HG02870 (cell line): ENCODE data around the gene CLMN.
A peak's percentile ranks its signal among the peaks of the same experiment; 100 is the strongest.

Experiments
- ATAC-seq: cut with Tn5 transposase; IDR thresholded peaks from one replicate; pipeline ENCODE4 v1.9.1; 2021; ENCODE audit warnings: mild to moderate bottlenecking, moderate library complexity; ENCODE audit not compliant: unreplicated experiment

CLMN gene

DNA sequence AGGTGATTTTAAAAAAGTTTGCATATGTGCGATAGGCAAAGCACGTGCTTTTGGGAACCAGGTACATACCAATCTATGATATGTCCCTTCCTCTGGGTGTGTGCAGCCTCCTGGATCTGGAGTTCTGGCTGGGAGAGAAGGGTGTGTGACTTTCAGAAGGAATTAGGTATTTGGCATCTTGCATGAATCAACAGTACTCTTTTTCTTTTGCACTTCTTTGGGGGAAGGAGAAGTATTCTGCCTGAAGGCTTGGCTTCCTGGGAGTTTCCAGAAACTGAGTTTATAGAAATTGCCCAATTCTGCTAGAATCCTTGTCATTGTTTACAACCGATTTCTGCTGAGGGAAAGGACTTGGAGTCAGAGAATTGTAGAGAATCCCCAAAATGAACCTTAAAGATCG, 2.9 kb upstream of the CLMN start:
- no peak for ATAC-seq

DNA sequence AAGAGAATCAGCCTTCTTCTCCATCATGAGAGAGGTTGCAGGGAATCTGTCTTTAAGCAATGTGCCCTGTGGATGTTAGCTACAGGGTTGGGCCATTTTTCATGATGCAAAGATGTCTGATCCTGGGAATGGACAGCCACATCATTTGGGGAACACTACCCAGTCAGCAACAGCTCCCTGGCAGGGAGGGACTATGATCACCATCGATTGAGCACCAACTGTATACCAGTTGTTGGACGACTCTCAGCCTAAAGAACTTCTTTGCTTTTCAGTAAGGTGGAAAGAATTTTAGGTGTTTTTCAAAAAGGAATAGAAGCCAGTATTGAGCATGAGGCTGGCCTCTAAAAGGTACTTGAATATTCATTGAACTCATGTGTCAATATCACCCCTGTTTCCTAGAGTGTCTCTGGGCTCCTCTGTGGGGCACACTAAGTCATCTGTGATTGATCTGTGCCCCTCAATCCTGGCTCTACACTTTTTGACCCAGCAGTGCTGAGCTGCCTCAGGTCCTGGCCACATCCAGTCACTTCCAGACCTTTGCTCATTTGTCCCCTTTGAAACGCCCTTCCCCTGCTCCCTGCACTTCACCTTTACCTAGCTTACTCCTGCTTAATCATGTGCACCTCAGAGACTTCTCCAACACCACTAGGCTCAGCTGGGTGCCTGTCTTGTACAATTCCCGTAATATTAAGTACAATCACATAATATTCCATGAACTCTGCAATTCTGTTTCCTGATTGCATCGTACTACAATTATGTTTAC, 2.2 kb upstream of the CLMN start:
- ATAC-seq, result no peak

DNA sequence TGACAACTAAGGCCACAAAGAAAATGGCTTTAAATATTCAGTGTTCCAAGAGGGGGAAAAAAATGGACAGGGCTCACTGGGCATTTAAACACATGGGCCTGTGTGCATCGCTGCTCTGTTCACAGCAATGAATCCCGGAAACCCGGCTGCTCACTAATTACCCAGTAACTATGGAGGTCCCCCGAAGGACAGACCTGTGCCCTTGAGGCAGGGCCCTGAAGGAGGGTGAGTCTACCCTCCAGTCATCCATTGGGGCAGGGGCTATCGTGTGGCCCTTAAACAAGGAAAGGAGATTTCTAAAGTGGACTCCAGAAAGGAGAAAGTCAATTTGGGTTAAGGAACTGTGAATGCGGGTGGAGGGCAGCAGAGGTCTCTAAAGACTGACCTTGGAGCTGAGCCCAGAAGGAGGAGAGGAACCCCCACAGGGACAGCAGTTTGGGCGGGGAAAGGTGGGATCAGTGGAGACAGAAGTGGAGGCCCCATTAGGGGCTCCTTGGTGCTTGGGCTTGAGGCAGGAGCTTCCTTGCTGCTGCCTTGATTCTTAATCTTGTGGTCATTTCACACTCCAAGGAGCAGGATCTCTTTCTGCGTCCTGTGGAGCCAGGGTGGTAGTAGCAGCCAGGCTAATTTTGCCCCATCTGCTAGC, 1.4 kb upstream of the CLMN start:
- no peak for ATAC-seq

DNA sequence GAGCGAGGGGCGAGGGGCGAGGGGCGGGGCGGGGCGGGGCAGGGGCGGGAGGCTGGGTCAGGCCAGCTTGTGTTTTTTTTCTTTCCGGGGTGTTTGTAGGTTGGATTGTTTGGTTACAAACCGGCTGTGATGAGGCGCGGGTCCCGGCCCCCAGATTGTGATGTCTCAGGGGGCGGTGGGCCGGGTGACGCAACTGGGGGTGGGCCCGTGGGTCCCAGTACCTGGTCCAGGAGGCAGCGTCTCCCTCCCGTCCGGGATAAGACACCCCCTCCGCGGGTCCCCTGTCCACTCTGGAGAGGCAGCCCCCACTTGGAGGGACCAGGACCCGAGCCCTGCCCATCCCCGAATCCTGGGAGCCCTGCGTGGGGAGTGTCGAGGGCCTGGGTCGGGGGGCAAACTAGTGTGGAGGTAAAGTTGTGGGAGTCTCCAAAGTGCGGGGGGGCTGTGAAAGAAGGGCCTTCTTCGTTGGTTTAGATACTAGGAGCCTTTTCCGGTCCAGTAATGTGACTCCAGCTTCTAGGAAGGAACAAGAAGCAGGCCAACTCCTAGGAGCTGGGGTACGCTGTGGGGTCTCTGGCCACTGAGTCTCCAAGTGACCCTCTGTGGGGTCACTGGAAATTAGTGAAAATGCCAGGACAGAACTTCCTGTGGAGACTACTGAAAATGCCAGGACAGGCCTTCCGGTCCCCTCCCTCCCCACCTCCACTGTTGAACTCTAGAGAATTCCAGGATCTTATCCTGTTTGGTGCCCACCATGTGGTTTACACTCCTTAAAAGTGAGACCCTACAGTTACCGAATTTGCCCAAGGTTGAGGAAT, 579 bp upstream of the CLMN start:
- ATAC-seq, result no peak

DNA sequence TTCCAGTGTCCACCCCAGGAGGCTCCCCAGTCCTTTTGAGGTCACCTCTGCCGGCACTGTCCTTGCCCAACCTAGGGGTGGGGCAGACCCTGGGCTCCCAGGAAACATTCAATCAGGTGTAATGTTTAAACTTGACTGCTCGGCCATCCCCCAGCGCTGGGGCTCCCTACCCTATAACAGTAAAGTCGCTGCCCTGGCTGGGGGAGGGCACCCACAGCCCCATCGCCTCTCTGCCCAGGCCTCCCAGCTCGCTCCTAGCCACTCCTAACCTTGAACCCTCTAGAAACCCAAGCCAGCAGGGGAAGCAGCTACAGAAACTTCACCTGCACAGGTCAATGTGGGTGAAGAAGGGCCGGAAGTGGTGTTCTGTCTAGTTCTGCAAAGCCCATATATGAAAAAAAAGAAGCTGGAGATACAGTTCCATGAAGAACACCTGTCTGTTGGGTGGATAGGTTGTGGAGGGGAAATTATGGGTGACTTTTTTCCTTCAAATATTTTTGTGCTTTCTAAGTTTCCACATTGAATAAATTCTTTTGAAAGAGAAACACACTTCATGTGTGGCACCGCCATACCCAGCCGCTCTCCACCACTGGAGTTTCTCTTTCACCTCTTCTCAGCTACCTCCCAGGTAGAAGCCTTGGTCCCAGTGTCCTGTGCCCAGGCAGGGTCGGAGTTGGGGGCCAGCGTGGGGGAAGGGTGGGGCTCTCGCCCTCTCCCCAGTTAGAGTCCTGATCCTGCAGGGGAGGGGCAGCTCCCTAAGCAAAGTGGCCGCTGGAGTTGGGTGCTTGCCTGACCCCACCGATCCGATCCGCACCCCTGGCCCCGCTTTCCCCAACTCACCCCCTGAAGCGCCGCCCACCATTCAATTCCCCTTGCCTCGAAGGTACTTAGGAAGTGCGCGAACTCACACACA, 1.1 kb downstream of the CLMN start:
- ATAC-seq, result no peak

DNA sequence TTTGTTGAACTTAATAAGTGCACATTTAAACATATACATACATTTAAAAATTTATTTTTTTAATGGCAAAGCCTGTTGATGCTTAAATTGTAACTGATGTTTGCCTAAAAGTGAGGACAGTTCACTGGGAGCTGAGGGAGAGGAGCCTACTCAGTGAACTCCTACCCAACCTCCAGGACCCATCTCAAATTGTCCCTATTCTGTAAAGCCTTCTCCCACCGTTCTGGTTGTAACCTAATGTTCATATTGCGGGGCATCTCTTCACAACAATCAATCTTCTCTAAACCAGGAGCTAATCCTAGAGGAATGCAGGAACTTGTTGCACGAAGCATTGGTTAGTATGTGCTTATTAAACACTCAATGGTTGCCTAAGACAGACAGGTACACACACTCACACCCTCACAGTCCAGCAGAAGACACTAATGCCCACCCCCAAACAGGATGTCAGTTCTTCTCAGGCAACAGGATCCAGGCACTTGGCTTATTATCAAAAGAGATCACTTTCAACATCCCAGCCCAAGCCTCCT, 1.8 kb downstream of the CLMN start:
- ATAC-seq, result no peak

DNA sequence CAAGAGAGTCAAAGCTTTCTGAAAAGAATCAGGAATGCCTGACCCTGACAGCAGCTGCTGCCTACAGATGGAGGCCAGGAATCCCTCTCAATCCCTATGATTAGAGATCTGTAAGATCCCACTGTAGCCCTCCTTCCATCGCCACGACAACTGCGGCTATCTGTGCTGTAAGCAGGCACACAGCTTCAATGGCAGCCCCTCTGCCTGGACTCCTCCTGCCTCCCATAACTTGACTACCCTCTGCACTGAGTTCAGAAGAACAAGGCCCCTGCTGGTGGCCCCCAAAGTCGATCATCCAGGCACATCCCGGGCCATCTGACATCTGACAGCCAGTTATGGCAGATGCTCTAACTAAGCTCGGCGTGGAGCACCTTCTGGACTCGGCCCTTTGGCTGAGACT, 2.9 kb downstream of the CLMN start:
- no peak for ATAC-seq

DNA sequence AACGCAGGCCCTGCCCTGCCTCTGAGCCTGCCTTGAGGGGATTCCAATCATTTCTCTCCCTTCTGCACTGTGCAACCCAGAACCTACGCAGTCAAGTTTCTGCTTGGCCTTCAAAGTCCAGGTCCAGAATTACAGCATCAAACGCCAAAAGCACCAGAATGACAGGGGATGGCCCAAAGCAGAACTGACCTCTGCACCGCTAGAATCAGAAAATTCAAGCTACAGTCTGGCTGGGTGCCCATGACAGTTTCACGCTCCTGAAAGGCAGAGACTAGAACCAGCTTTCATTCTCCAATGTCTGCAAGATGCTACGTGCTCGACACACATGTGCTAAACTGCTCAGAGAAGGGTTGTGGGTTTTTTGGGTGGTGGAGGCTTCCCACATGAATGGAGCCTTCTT, 4.1 kb downstream of the CLMN start:
- no peak for ATAC-seq

DNA sequence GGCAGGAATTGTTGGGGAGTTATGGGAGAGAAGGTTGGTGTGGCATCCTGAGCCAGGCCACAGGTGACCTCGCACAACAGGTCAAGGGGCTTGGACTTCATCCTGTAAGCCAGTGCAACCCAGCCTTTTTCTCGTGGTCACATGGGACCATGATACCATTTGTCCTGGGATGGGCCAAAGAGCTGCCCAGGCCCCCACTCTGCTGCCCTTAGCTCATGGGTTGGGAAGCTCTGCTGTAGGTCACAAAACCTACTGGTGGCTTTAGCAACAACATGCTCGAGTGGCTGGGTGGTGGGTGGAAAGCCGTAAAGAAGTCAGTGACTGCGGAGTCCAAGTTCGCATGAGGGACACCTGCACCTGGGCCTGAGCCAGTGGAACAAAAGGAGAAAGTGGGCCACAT, 4.6 kb downstream of the CLMN start:
- no peak for ATAC-seq

DNA sequence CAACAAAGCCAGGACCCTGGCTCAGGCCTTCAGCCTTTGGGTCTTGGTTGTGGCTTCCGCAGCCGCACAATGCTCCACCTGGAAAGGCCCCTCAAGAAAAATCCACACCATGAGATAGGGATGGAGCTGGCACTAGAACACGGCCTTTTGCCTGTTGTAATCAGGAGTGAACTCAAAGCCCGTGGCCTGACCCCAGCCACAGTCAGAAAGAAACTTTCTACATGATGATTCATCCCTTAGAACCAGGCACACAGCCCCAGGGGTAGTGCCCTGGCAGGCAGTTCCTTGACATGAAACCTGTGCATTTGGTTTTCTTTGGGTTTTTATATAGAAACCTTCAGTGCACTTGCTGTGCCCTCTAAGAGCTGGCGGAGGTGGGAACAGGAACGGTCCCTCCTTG, 5.1 kb downstream of the CLMN start:
- ATAC-seq, result peak; percentile 77

DNA sequence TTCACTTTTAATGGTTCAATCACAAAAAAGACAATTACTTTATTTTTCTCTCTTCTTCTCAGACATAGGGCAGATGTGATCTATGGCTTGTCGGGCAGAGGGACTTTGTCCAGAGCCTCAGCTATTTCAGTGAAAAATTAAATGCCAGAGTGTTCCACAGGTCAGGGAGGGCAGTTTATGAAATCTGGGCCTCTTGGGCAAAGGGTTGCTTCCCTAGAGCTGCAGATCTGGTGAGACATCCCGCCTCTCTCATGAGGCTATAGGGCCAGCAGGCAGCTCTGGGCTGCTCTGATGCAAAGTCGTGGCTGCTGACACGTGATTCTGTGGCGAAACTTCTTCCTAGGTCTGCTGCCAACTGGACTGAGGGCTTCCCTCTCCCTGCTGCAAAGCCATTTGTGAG, 6.0 kb downstream of the CLMN start:
- no peak for ATAC-seq

DNA sequence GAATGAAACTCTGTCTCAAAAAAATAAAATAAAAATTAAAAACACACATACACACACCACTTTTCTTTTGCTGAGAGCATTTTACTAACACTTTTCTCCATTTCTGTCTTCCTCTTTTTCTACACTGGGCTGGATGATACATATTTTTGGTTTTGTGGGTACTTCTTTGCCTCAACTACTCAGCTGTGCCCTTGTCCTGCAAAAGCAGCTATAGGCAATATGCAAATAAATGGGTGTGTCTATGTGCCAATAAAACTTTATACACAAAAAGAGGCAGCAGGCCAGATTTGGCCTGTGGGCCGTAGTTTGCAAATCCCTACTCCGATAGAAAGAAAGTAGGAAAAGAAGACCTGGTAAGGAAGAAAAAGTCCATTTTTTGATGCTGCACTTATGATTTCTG, 6.5 kb downstream of the CLMN start:
- ATAC-seq, result no peak

DNA sequence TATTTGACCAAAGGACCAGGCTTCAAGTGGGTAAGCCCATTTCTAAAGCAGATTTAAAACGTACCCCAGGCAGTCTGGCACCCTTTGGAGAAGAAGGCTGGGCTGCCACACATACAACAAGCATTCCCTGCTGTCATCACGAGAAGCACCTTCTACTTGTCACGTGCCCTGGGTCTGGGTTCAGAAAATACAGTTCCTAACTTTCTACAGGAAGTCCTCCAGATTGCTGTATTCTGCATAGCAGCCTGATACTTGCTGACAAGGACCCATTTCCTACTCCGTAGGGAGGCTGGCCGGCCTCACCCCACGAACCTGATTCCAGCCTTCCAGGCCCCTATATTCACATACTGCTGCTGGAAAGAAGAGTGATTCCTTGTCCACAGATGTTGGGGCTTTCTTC, 7.4 kb downstream of the CLMN start:
- no peak for ATAC-seq

DNA sequence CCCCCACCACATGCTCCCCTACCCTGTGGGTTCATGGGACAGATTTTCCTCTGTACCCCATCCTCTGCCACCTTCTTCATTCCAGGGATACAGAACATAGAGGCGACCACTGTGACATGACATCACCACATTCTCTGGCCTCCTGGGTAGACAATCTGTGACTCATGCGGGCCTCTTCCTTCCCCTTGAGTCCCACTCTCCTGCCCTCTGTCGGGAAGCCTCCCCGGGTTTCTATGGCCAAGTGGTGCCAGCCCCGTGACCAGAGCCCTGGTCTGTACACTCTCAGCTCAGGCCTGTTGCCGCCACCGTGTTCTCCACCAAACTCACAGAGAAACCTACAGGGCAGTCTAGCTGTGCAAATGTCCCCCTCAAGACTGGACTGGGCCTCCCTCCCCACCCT, 8.0 kb downstream of the CLMN start:
- ATAC-seq, result no peak

DNA sequence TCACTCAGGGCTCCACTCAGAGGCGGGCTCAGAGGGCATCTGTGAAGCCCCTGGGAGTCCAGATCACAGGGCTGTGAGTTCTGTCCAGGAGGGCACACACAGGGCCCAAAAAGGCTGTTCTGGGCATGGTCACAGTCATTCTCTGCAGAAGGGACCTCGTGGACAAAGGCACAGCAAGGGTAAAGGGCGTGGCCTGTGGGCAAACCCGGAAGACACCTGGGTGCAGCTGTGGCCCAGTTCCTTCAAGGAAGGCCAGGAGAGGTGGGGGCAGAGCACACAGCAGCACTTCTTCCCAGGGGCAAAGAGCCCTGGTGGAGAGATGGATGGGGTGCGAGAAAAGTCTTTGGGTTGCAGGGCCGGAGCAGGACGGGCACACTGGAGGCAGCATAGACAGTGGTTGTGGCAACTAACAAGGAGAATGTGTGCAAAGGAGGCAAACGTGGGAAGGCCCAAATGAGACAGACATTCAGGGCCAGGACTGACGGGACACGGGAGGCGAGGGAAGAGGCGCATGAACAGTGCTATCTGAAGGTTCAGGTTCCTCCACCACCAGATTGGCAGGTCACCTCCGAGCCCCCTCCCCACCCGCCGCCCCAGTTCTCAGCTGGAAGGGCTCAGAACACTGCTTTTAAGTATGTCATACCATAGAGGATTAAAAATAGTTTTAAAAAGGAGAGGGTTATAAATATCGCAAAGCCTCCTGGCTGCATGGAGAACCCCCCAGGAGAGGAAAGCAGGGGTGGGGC, 8.9 kb downstream of the CLMN start:
- no peak for ATAC-seq

DNA sequence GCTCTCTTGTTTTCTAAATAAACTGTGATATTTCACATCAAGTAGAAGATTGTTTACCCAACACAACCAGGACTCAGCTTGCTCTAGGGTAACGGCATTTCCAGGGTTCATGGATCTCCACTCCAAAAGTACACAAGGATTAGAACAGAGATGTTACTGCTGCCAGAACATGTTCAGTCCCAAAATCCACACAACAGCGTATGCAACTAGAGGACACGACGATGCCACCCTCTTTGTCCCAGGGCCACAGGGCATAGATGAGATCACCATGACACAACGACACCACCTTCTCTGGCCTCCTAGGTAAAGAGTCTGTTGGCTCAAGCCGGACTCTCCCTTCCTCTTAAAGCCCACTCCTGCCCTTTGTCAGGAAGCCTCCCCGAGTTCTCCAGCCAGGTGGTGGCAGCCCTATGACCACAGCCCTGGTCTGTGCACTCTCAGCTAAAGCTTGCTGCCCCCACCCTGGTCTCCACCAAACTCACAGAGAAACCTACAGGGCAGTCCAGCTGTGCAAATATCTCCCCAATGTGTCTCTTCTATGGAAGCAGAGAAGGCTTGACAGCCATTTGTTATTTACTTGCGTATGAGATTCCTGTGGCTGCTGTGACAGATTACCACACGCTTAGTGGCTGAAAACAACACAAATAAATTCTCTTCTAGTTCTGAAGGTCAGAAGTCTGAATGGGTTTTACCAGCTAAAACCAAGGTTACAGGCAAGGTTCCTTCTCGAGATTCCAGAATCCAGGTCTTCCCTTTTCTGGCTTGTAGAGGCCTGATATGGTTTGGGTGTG, 10.3 kb downstream of the CLMN start:
- no peak for ATAC-seq

DNA sequence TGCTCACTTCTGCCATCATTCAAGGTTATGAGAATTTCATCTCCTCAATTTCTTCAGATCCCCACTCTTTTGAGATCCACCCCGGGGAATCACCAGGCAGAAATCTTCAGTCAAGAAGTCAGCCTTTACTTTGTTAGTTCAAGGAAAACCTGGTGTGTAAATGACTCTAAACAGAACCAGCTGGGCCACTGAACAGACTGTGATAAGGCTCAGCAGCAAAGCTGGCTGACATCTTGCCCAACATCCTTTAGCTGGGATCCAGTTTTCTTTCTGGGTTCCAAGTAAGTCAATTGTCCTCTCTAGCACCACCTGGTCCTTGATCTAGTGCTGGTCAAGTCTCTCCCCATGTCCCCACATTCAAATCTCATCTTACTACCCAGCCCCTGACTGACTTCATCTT, 11.6 kb downstream of the CLMN start:
- ATAC-seq, result no peak

DNA sequence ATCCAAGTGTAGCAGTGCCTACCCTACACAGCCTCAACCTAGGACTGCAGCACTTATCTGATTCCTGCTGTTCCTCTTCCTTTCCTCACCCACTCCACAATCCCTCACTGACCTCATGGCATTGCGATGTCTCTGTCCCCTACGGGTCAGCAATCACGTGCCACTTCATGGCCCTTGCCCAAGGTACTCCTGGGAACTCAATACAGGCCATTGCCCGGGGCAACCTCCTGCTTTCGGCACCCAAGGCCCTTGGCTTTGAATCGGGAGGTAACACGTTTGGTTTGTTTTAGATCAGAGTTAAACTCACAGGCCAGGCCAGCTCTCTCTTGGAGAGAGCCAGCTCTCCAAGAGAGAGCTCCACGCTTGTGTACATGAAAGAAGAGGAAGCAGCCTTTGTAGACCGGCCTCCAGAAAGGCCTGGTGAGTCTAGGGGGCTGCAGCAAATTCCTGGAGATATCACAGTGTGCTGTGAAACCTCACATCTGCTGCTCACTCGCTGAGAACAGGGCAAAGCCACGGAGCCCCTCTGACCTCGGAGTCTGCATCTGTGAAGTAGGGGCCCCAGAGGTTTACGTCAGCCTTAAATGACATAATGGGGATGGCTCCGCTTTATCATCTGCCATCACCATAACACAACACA, 12.2 kb downstream of the CLMN start:
- ATAC-seq, result no peak

DNA sequence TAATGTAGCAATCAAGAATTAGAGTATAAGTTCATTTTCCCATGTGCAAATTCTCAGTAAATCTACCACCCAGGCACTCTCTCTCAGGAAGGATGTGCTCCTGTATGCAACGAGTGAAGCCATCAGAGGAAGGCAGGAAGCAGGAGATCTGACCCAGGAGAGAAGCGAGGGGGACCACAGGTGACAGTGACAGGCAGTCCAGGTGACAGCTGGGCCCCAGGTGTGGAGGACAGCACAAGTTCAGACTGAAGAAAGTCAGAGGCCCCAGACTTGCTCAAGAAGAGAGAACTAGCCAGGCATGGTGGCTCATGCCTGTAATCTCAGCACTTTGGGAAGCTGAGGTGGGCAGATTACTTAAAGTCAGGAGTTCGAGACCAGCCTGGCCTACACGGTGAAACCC, 13.8 kb downstream of the CLMN start:
- ATAC-seq, result no peak
